ENCODE measurements around the gene B4GALT1. TPM values are rescaled to one million over a fixed set of nuclear protein-coding genes. Genes with fewer than 3 reads are reported as not detected.

Gene B4GALT1
- total RNA-seq, 1 donor from 2014 or later: 7.5 TPM

GRCh38 chr9:33129251-33129885 is 37.8 kb downstream of the B4GALT1 start:
- Mint-ChIP-seq H3K27ac (no peak overlapping the region), H3K9me3 (no peaks in the 10 kb centered on the region), H3K36me3 (peaks cover 17% of the 10 kb centered on the region), H3K4me1 (peaks cover 18% of the 10 kb centered on the region), H3K4me3 (no peak overlapping the region), H3K27me3 (ENCODE audit: insufficient read depth, low read depth) (no peaks in the 10 kb centered on the region)
- no peaks in the 10 kb centered on the region for H3K79me2 ChIP-seq (ENCODE audit: low read depth)
- no peak overlapping the region for H3K4me3 ChIP-seq
- no peak overlapping the region for H3K4me2 ChIP-seq
- no peaks in the 10 kb centered on the region for H3K36me3 ChIP-seq
- no peaks in the 10 kb centered on the region for H4K20me1 ChIP-seq (ENCODE audit: low read depth)
- DNase-seq (ENCODE audit: low spot score): no peak
- TF ChIP-seq CTCF (IDR thresholded peaks at IDR 0.05): no peak
- no peak for TF ChIP-seq EZH2phosphoT487 (IDR thresholded peaks at IDR 0.05)
- no peak for TF ChIP-seq EZH2 (IDR thresholded peaks at IDR 0.05)
- no peaks in the 10 kb centered on the region for H3K9me3 ChIP-seq (ENCODE audit: low read depth)
- H3K27me3 ChIP-seq: no peaks in the 10 kb centered on the region
- H2AFZ ChIP-seq (replicated peaks): no peak overlapping the region
- peaks cover 13% of the 10 kb centered on the region for H3K4me1 ChIP-seq
- no peak overlapping the region for H3K9ac ChIP-seq
- no peak overlapping the region for H3K27ac ChIP-seq
- H3F3A ChIP-seq (ENCODE audit: low read depth): no peaks in the 10 kb centered on the region

GRCh38 chr9:33128570-33128969 is 38.6 kb downstream of the B4GALT1 start:
- no peaks in the 10 kb centered on the region for H3F3A ChIP-seq (ENCODE audit: low read depth)
- no peak overlapping the region for H3K9ac ChIP-seq
- Mint-ChIP-seq H3K27ac (no peak overlapping the region), H3K9me3 (no peaks in the 10 kb centered on the region), H3K27me3 (ENCODE audit: insufficient read depth, low read depth) (no peaks in the 10 kb centered on the region), H3K36me3 (peaks cover 17% of the 10 kb centered on the region), H3K4me1 (peaks cover 18% of the 10 kb centered on the region), H3K4me3 (no peak overlapping the region)
- no peaks in the 10 kb centered on the region for H3K27me3 ChIP-seq
- no peaks in the 10 kb centered on the region for H3K36me3 ChIP-seq
- peaks cover 14% of the 10 kb centered on the region for H3K4me1 ChIP-seq
- no peaks in the 10 kb centered on the region for H4K20me1 ChIP-seq (ENCODE audit: low read depth)
- H3K79me2 ChIP-seq (ENCODE audit: low read depth): no peaks in the 10 kb centered on the region
- no peak overlapping the region for H2AFZ ChIP-seq (replicated peaks)
- TF ChIP-seq EZH2phosphoT487 (IDR thresholded peaks at IDR 0.05): no peak
- TF ChIP-seq CTCF (IDR thresholded peaks at IDR 0.05): no peak
- no peak for TF ChIP-seq EZH2 (IDR thresholded peaks at IDR 0.05)
- H3K4me2 ChIP-seq: no peak overlapping the region
- no peaks in the 10 kb centered on the region for H3K9me3 ChIP-seq (ENCODE audit: low read depth)
- no peak for DNase-seq (ENCODE audit: low spot score)
- no peak overlapping the region for H3K27ac ChIP-seq
- H3K4me3 ChIP-seq: no peak overlapping the region

GRCh38 chr9:33127881-33128280 is 39.3 kb downstream of the B4GALT1 start:
- no peak overlapping the region for H2AFZ ChIP-seq (replicated peaks)
- H3F3A ChIP-seq (ENCODE audit: low read depth): no peaks in the 10 kb centered on the region
- TF ChIP-seq EZH2phosphoT487 (IDR thresholded peaks at IDR 0.05): no peak
- no peak for TF ChIP-seq EZH2 (IDR thresholded peaks at IDR 0.05)
- TF ChIP-seq CTCF (IDR thresholded peaks at IDR 0.05): no peak
- Mint-ChIP-seq H3K9me3 (no peaks in the 10 kb centered on the region), H3K27ac (no peak overlapping the region), H3K36me3 (peaks cover 17% of the 10 kb centered on the region), H3K27me3 (ENCODE audit: insufficient read depth, low read depth) (no peaks in the 10 kb centered on the region), H3K4me1 (peaks cover 18% of the 10 kb centered on the region), H3K4me3 (no peak overlapping the region)
- H3K36me3 ChIP-seq: no peaks in the 10 kb centered on the region
- DNase-seq (ENCODE audit: low spot score): no peak
- no peaks in the 10 kb centered on the region for H3K9me3 ChIP-seq (ENCODE audit: low read depth)
- no peak overlapping the region for H3K4me2 ChIP-seq
- H3K27me3 ChIP-seq: no peaks in the 10 kb centered on the region
- H3K79me2 ChIP-seq (ENCODE audit: low read depth): no peaks in the 10 kb centered on the region
- peaks cover 14% of the 10 kb centered on the region for H3K4me1 ChIP-seq
- H3K4me3 ChIP-seq: no peak overlapping the region
- peak overlapping the region; percentile 20 for H3K27ac ChIP-seq
- no peaks in the 10 kb centered on the region for H4K20me1 ChIP-seq (ENCODE audit: low read depth)
- H3K9ac ChIP-seq: no peak overlapping the region

Data from neural progenitor cell (in vitro differentiated cells).